ENCODE data around the gene RAB21. TPM values are rescaled to one million over a fixed set of nuclear protein-coding genes. Genes with fewer than 3 reads are reported as not detected.
"Not testable (repeated sequence)": the region's sequence is repeated elsewhere in the genome, so short reads cannot be mapped to it uniquely, and the experiment has no call there.

Gene RAB21
- total RNA-seq, 1 donor from 2014 or later, result 95.4 TPM

GRCh38 chr12:71759941-71760340, 5.3 kb downstream of the RAB21 start:
- H3K27me3 Mint-ChIP-seq (ENCODE audit: low read depth), result no peaks in the 10 kb centered on the region
- peaks cover 85% of the 10 kb centered on the region for H3K36me3 Mint-ChIP-seq (ENCODE audit: low read depth)
- intact Hi-C loops (cut with micrococcal nuclease), result no loop called here
- no peak for DNase-seq (ENCODE audit: low spot score)
- H3K4me3 Mint-ChIP-seq (ENCODE audit: low read depth), result no peak overlapping the region
- no peak overlapping the region for H3K27ac Mint-ChIP-seq
- H3K4me1 Mint-ChIP-seq (ENCODE audit: low read depth), result peaks cover 24% of the 10 kb centered on the region
- peaks cover 45% of the 10 kb centered on the region for H3K9me3 Mint-ChIP-seq

- peaks cover 90% of the 10 kb centered on the region for H3K36me3 Mint-ChIP-seq (ENCODE audit: low read depth)
- intact Hi-C loops (cut with micrococcal nuclease), result no loop called here
- H3K4me1 Mint-ChIP-seq (ENCODE audit: low read depth), result peaks cover 28% of the 10 kb centered on the region
- H3K9me3 Mint-ChIP-seq, result peaks cover 50% of the 10 kb centered on the region
- no peak for DNase-seq (ENCODE audit: low spot score)
- H3K27me3 Mint-ChIP-seq (ENCODE audit: low read depth), result no peaks in the 10 kb centered on the region
- no peak overlapping the region for H3K4me3 Mint-ChIP-seq (ENCODE audit: low read depth)
- H3K27ac Mint-ChIP-seq, result no peak overlapping the region
Observed at GRCh38 chr12:71760471-71760870, 5.8 kb downstream of the RAB21 start.

GRCh38 chr12:71761354-71761753, 6.7 kb downstream of the RAB21 start:
- H3K4me3 Mint-ChIP-seq (ENCODE audit: low read depth); intact Hi-C loops (cut with micrococcal nuclease); H3K27ac Mint-ChIP-seq; H3K27me3 Mint-ChIP-seq (ENCODE audit: low read depth); DNase-seq (ENCODE audit: low spot score): not testable (repeated sequence)
- peaks cover 25% of the 10 kb centered on the region for H3K4me1 Mint-ChIP-seq (ENCODE audit: low read depth)
- peaks cover 84% of the 10 kb centered on the region for H3K36me3 Mint-ChIP-seq (ENCODE audit: low read depth)
- H3K9me3 Mint-ChIP-seq, result peaks cover 52% of the 10 kb centered on the region

GRCh38 chr12:71763677-71764379, 9.2 kb downstream of the RAB21 start:
- Mint-ChIP-seq H3K4me1 (ENCODE audit: low read depth) (peaks cover 32% of the 10 kb centered on the region), H3K36me3 (ENCODE audit: low read depth) (peaks cover 75% of the 10 kb centered on the region), H3K27me3 (ENCODE audit: low read depth) (no peaks in the 10 kb centered on the region), H3K4me3 (ENCODE audit: low read depth) (no peak overlapping the region), H3K27ac (no peak overlapping the region), H3K9me3 (peaks cover 44% of the 10 kb centered on the region)
- intact Hi-C loops (cut with micrococcal nuclease), result no loop called here
- DNase-seq (ENCODE audit: low spot score), result no peak

- H3K27ac Mint-ChIP-seq, result no peak overlapping the region
- peaks cover 35% of the 10 kb centered on the region for H3K9me3 Mint-ChIP-seq
- peaks cover 35% of the 10 kb centered on the region for H3K4me1 Mint-ChIP-seq (ENCODE audit: low read depth)
- intact Hi-C loops (cut with micrococcal nuclease), result no loop called here
- H3K4me3 Mint-ChIP-seq (ENCODE audit: low read depth), result no peak overlapping the region
- H3K27me3 Mint-ChIP-seq (ENCODE audit: low read depth), result no peaks in the 10 kb centered on the region
- peaks cover 66% of the 10 kb centered on the region for H3K36me3 Mint-ChIP-seq (ENCODE audit: low read depth)
- DNase-seq (ENCODE audit: low spot score), result no peak
Observed at GRCh38 chr12:71764587-71765321, 10.1 kb downstream of the RAB21 start.

GRCh38 chr12:71766202-71766601, 11.5 kb downstream of the RAB21 start:
- H3K27ac Mint-ChIP-seq, result no peak overlapping the region

GRCh38 chr12:71767183-71767582, 12.5 kb downstream of the RAB21 start:
- Mint-ChIP-seq H3K36me3 (ENCODE audit: low read depth) (peaks cover 67% of the 10 kb centered on the region), H3K4me3 (ENCODE audit: low read depth) (no peak overlapping the region), H3K27ac (no peak overlapping the region)

More at GRCh38 chr12:71766202-71766601, 11.5 kb downstream of the RAB21 start:
- intact Hi-C loops (cut with micrococcal nuclease), result no loop called here
- Mint-ChIP-seq H3K36me3 (ENCODE audit: low read depth) (peaks cover 63% of the 10 kb centered on the region), H3K4me1 (ENCODE audit: low read depth) (peaks cover 38% of the 10 kb centered on the region), H3K9me3 (peaks cover 23% of the 10 kb centered on the region), H3K27me3 (ENCODE audit: low read depth) (no peaks in the 10 kb centered on the region), H3K4me3 (ENCODE audit: low read depth) (no peak overlapping the region)
- no peak for DNase-seq (ENCODE audit: low spot score)

GRCh38 chr12:71768900-71769299, 14.2 kb downstream of the RAB21 start:
- peaks cover 68% of the 10 kb centered on the region for H3K36me3 Mint-ChIP-seq (ENCODE audit: low read depth)
- intact Hi-C loops (cut with micrococcal nuclease), result no loop called here
- H3K27ac Mint-ChIP-seq, result no peak overlapping the region
- no peak for DNase-seq (ENCODE audit: low spot score)
- peaks cover 16% of the 10 kb centered on the region for H3K9me3 Mint-ChIP-seq
- H3K27me3 Mint-ChIP-seq (ENCODE audit: low read depth), result no peaks in the 10 kb centered on the region
- no peak overlapping the region for H3K4me3 Mint-ChIP-seq (ENCODE audit: low read depth)
- peaks cover 38% of the 10 kb centered on the region for H3K4me1 Mint-ChIP-seq (ENCODE audit: low read depth)

More at GRCh38 chr12:71767183-71767582, 12.5 kb downstream of the RAB21 start:
- Mint-ChIP-seq H3K4me1 (ENCODE audit: low read depth) (peaks cover 39% of the 10 kb centered on the region), H3K27me3 (ENCODE audit: low read depth) (no peaks in the 10 kb centered on the region), H3K9me3 (peaks cover 23% of the 10 kb centered on the region)
- intact Hi-C loops (cut with micrococcal nuclease), result no loop called here
- no peak for DNase-seq (ENCODE audit: low spot score)

GRCh38 chr12:71771069-71771468, 16.4 kb downstream of the RAB21 start:
- Mint-ChIP-seq H3K27ac (no peak overlapping the region), H3K4me3 (ENCODE audit: low read depth) (no peak overlapping the region), H3K27me3 (ENCODE audit: low read depth) (no peaks in the 10 kb centered on the region), H3K4me1 (ENCODE audit: low read depth) (peaks cover 28% of the 10 kb centered on the region), H3K9me3 (no peaks in the 10 kb centered on the region), H3K36me3 (ENCODE audit: low read depth) (peaks cover 57% of the 10 kb centered on the region)
- intact Hi-C loops (cut with micrococcal nuclease), result no loop called here
- no peak for DNase-seq (ENCODE audit: low spot score)

GRCh38 chr12:71772735-71773134, 18.1 kb downstream of the RAB21 start:
- Mint-ChIP-seq H3K9me3 (no peaks in the 10 kb centered on the region), H3K27ac (no peak overlapping the region), H3K27me3 (ENCODE audit: low read depth) (no peaks in the 10 kb centered on the region), H3K36me3 (ENCODE audit: low read depth) (peaks cover 53% of the 10 kb centered on the region), H3K4me1 (ENCODE audit: low read depth) (peaks cover 18% of the 10 kb centered on the region), H3K4me3 (ENCODE audit: low read depth) (no peak overlapping the region)
- no peak for DNase-seq (ENCODE audit: low spot score)
- intact Hi-C loops (cut with micrococcal nuclease), result no loop called here

GRCh38 chr12:71780237-71780822, 25.7 kb downstream of the RAB21 start:
- no peak overlapping the region for H3K27ac Mint-ChIP-seq
- no peaks in the 10 kb centered on the region for H3K27me3 Mint-ChIP-seq (ENCODE audit: low read depth)
- DNase-seq (ENCODE audit: low spot score), result no peak
- H3K4me3 Mint-ChIP-seq (ENCODE audit: low read depth), result no peak overlapping the region
- intact Hi-C loops (cut with micrococcal nuclease), result loop anchor here (2.0 kb wide), 1 partner anchor 66 kb away; no protein-coding TSS in a partner anchor
- no peaks in the 10 kb centered on the region for H3K9me3 Mint-ChIP-seq
- H3K36me3 Mint-ChIP-seq (ENCODE audit: low read depth), result peaks cover 34% of the 10 kb centered on the region
- peaks cover 5% of the 10 kb centered on the region for H3K4me1 Mint-ChIP-seq (ENCODE audit: low read depth)

GRCh38 chr12:71782017-71782416, 27.4 kb downstream of the RAB21 start:
- peaks cover 10% of the 10 kb centered on the region for H3K4me1 Mint-ChIP-seq (ENCODE audit: low read depth)
- H3K27me3 Mint-ChIP-seq (ENCODE audit: low read depth), result no peaks in the 10 kb centered on the region
- no peak overlapping the region for H3K4me3 Mint-ChIP-seq (ENCODE audit: low read depth)
- no peak for DNase-seq (ENCODE audit: low spot score)
- H3K9me3 Mint-ChIP-seq, result no peaks in the 10 kb centered on the region
- no peak overlapping the region for H3K27ac Mint-ChIP-seq
- intact Hi-C loops (cut with micrococcal nuclease), result no loop called here
- H3K36me3 Mint-ChIP-seq (ENCODE audit: low read depth), result peaks cover 39% of the 10 kb centered on the region

- Mint-ChIP-seq H3K9me3 (no peaks in the 10 kb centered on the region), H3K27ac (no peak overlapping the region), H3K4me3 (ENCODE audit: low read depth) (no peak overlapping the region), H3K36me3 (ENCODE audit: low read depth) (peaks cover 49% of the 10 kb centered on the region), H3K4me1 (ENCODE audit: low read depth) (peaks cover 11% of the 10 kb centered on the region), H3K27me3 (ENCODE audit: low read depth) (no peaks in the 10 kb centered on the region)
- intact Hi-C loops (cut with micrococcal nuclease), result no loop called here
- no peak for DNase-seq (ENCODE audit: low spot score)
Observed at GRCh38 chr12:71786829-71787228, 32.2 kb downstream of the RAB21 start.
